ENCODE measurements around the gene CTTNBP2NL. TPM values are rescaled to one million over a fixed set of nuclear protein-coding genes. Genes with fewer than 3 reads are reported as not detected.

CTTNBP2NL gene
- total and polyA plus RNA-seq, 9 donors: 8.1 to 35.7 (median 28.3) TPM

DNA sequence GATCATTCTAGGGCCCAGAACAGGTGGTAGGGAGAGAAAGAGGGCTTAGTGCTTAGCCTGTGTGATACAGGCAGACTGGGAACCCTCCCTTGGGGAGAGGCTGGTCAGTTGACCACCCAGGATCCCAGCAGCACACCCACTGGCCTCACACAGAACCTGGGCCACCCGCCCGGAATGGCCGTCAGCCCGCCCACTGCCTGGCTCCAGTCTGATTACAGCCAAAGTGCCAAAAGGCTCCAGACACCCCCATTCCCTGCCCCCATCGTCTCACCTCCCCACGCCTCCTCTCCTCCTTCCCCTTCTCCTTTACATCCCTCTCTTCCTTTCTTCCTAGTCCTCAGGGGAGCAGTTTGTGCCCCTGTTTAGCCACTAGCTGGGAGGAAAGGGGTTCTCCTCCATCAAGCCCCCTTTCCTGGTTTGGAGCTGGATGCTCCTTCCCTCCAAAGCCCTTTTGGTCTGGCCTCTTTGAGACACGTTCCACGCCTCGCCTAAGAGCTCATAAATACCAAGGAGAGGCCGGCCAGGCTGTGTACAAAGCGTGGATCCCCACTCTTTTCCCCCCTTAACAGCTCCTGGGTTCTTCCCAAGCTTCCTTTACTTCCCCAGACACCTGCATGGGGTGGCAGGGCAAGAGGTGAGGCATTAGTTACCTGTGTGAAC is 108.1 kb downstream of the CTTNBP2NL start:
- no peaks in the 10 kb centered on the region for H3K27me3 ChIP-seq
- no peaks in the 10 kb centered on the region for H3K36me3 ChIP-seq
- 26 to 29% (median 26%) methylated on average over 11 of the region's 11 CpGs for WGBS, 3 donors
- no peak overlapping the region for H3K4me3 ChIP-seq
- peak; percentile 50 to 81 (median 71) for DNase-seq
- no peaks in the 10 kb centered on the region for H3K9me3 ChIP-seq
- TF ChIP-seq EP300 (IDR thresholded peaks at IDR 0.05) (no peak), POLR2A (IDR thresholded peaks at IDR 0.05) (no peak)
- TF ChIP-seq, protein P1, sequence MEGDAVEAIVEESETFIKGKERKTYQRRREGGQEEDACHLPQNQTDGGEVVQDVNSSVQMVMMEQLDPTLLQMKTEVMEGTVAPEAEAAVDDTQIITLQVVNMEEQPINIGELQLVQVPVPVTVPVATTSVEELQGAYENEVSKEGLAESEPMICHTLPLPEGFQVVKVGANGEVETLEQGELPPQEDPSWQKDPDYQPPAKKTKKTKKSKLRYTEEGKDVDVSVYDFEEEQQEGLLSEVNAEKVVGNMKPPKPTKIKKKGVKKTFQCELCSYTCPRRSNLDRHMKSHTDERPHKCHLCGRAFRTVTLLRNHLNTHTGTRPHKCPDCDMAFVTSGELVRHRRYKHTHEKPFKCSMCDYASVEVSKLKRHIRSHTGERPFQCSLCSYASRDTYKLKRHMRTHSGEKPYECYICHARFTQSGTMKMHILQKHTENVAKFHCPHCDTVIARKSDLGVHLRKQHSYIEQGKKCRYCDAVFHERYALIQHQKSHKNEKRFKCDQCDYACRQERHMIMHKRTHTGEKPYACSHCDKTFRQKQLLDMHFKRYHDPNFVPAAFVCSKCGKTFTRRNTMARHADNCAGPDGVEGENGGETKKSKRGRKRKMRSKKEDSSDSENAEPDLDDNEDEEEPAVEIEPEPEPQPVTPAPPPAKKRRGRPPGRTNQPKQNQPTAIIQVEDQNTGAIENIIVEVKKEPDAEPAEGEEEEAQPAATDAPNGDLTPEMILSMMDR (IDR thresholded peaks at IDR 0.05): no peak
- H3K4me1 ChIP-seq (ENCODE audit: insufficient read depth): peaks cover 38% of the 10 kb centered on the region
- H3K27ac ChIP-seq: peak overlapping the region; percentile 58 to 79
- intact Hi-C loops (cut with DNase I): loop anchor here in 2 of 4 donors (5.0 to 10.0 kb wide), 3 partner anchors 111 to 203 kb away; partner anchors contain the start of genes CAPZA1 (in 2 of the 2), RHOC (in 2 of the 2) and ST7L (in 2 of the 2)

DNA sequence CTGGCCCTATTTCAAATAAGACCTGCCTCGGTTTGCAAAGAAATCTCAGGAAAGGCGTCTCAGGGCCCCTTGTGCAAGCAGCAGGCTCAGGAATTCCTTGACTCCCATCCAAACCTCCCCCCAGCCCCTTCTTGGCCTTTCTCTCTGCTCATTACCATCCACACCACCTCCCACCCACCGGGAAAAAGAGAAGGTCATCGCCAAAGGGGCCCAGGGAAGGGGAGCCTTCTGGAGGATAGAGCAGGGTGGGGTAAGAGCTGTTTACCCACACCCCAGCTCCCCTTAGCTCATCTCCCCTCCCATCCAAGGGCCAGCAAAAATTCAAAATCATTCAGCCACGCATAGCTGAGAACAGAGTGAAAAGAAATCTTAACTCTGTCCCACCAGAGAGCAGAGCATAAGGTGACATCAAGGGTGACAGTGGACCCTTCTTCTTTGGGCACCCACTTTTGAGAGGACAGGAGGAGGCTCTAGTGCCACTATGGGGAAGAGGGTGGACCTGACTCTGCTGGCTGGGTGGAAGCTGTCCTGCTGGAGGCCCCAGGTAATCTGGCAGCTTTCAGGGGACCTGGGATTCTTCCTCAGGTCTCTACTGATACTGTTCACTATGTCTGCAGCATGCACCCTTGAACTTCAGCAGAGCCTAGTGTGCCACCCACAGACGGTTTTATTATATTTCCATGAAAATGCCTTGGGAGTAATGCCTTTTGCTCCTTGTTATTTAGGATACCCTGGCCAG is 108.8 kb downstream of the CTTNBP2NL start:
- no peaks in the 10 kb centered on the region for H3K36me3 ChIP-seq
- intact Hi-C loops (cut with DNase I): loop anchor here in 3 of 4 donors (5.0 to 10.0 kb wide), 4 partner anchors 110 to 202 kb away; partner anchors contain the start of genes CAPZA1 (in 3 of the 3), ST7L (in 3 of the 3) and RHOC (in 2 of the 3)
- DNase-seq: peak; percentile 58 to 75 (median 61)
- H3K27me3 ChIP-seq: no peaks in the 10 kb centered on the region
- peaks cover 40% of the 10 kb centered on the region for H3K4me1 ChIP-seq (ENCODE audit: insufficient read depth)
- H3K27ac ChIP-seq: peak overlapping the region; percentile 58 to 79
- 13 to 17% (median 15%) methylated on average over 6 of the region's 6 CpGs for WGBS, 3 donors
- H3K4me3 ChIP-seq: no peak overlapping the region
- TF ChIP-seq, protein P1 (IDR thresholded peaks at IDR 0.05): no peak
- TF ChIP-seq POLR2A (IDR thresholded peaks at IDR 0.05): no peak
- TF ChIP-seq EP300 (IDR thresholded peaks at IDR 0.05): no peak
- H3K9me3 ChIP-seq: no peaks in the 10 kb centered on the region

DNA sequence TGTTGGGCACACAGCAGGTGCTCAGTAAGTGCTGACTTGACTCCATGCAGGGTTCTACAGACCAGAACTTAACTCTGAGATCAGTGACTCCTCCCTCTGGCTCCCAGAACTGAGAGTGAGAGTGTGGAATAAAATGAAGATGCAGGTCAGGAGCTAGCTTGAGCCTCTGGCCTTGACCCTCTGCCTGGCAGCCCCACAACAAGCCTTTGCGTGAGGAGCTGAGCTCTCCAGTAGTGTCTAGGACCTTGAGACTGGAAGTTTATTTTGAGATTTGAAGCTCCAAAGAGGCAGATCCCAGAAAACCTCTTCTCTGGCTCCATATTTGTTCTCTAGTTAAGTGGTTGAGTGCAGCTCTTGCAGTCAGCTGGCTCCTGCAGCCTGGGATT is 109.4 kb downstream of the CTTNBP2NL start:
- 2 to 13% (median 5%) methylated on average over 1 of the region's 1 CpG for WGBS, 3 donors
- DNase-seq: peak; percentile 69 to 87 (median 80)

DNA sequence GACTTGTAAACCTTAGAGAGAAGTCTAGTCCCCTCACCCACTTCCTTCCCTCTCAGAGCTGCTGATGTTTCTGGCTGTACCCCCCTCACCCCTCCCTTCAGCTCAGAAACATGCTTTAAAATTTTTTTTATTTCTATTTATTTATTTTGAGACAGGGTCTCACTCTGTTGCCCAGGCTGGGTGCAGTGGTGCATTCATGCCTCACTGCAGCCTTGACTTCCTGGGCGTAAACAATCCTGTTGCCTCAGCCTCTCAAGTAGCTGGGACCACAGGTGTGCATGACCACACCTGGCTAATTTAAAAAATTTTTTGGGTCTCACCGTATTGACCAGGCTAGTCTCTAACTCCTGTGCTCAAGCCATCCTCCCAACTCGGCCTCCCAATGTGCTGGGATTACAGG is 109.9 kb downstream of the CTTNBP2NL start:
- no peaks in the 10 kb centered on the region for H3K36me3 ChIP-seq
- H3K9me3 ChIP-seq: no peaks in the 10 kb centered on the region
- no peak for TF ChIP-seq POLR2A (IDR thresholded peaks at IDR 0.05)
- TF ChIP-seq, protein P1 (IDR thresholded peaks at IDR 0.05): no peak
- intact Hi-C loops (cut with DNase I): loop anchor here in 3 of 4 donors (5.0 to 10.0 kb wide), 3 partner anchors 109 to 199 kb away; partner anchors contain the start of genes CAPZA1 (in 3 of the 3), ST7L (in 3 of the 3) and RHOC (in 1 of the 3)
- peak overlapping the region in 1 of 2 donors; percentile 79 for H3K27ac ChIP-seq
- H3K27me3 ChIP-seq: no peaks in the 10 kb centered on the region
- peaks cover 42% of the 10 kb centered on the region for H3K4me1 ChIP-seq (ENCODE audit: insufficient read depth)
- DNase-seq: no peak
- 84 to 93% (median 89%) methylated on average over 3 of the region's 3 CpGs for WGBS, 3 donors
- no peak overlapping the region for H3K4me3 ChIP-seq

More for the DNA sequence above, 109.4 kb downstream of the CTTNBP2NL start:
- H3K27ac ChIP-seq: peak overlapping the region in 1 of 2 donors; percentile 79
- H3K4me3 ChIP-seq: no peak overlapping the region
- H3K4me1 ChIP-seq (ENCODE audit: insufficient read depth): peaks cover 42% of the 10 kb centered on the region
- H3K36me3 ChIP-seq: no peaks in the 10 kb centered on the region
- intact Hi-C loops (cut with DNase I): loop anchor here in 3 of 4 donors (5.0 to 10.0 kb wide), 3 partner anchors 109 to 199 kb away; partner anchors contain the start of genes CAPZA1 (in 3 of the 3), ST7L (in 3 of the 3) and RHOC (in 1 of the 3)
- H3K9me3 ChIP-seq: no peaks in the 10 kb centered on the region
- TF ChIP-seq, protein P1 (IDR thresholded peaks at IDR 0.05): no peak
- H3K27me3 ChIP-seq: no peaks in the 10 kb centered on the region

All from ovary (tissue), 9 donors.